Endodermal cell (in vitro differentiated cells): ENCODE results near the gene ATP6V1C2. TPM values are rescaled to one million over a fixed set of nuclear protein-coding genes. Genes with fewer than 3 reads are reported as not detected.
A peak's percentile ranks its signal among the peaks of the same experiment; 100 is the strongest.

Experiments used
- DNase-seq: peaks from one replicate; pipeline ENCODE4 v3.0.0-alpha.2; 2017
- H3K27ac ChIP-seq: 2 replicates; pipeline ENCODE4 v1.5.1; 2013; ENCODE audit warnings: mild to moderate bottlenecking, low read depth, low read length, moderate library complexity
- H3K27me3 ChIP-seq: 2 replicates; pipeline ENCODE4 v1.6.1; 2013; ENCODE audit warnings: mild to moderate bottlenecking, low read length, moderate library complexity; ENCODE audit not compliant: insufficient read depth, control insufficient read depth, poor library complexity, severe bottlenecking
- H3K36me3 ChIP-seq: 2 replicates; pipeline ENCODE4 v1.7.0; 2013; ENCODE audit warnings: mild to moderate bottlenecking, low read length, moderate library complexity; ENCODE audit not compliant: control insufficient read depth, insufficient read depth
- H3K4me1 ChIP-seq: one replicate; pipeline ENCODE4 v1.7.0; 2013; ENCODE audit warnings: low read length; ENCODE audit not compliant: control insufficient read depth, insufficient read depth
- H3K4me3 ChIP-seq: 2 replicates; pipeline ENCODE4 v1.5.1; 2013; ENCODE audit warnings: mild to moderate bottlenecking, low read length, moderate library complexity
- H3K9ac ChIP-seq: 2 replicates; pipeline ENCODE4 v1.6.1; 2013; ENCODE audit warnings: mild to moderate bottlenecking, low read length, moderate library complexity; ENCODE audit not compliant: poor library complexity, severe bottlenecking; ENCODE audit errors: extremely low read depth
- H3K9me3 ChIP-seq: 2 replicates; pipeline ENCODE4 v1.6.1; 2013; ENCODE audit warnings: mild to moderate bottlenecking, low read length, moderate library complexity; ENCODE audit not compliant: control insufficient read depth
- H3K27ac Mint-ChIP-seq: 2 replicates; pipeline ENCODE4 v1.8.0; 2020; ENCODE audit warnings: mixed read lengths
- H3K27me3 Mint-ChIP-seq: 2 replicates; pipeline ENCODE4 v1.8.0; 2021; ENCODE audit warnings: mild to moderate bottlenecking, mixed read lengths; ENCODE audit not compliant: insufficient read depth
- H3K36me3 Mint-ChIP-seq: 2 replicates; pipeline ENCODE4 v1.8.0; 2020; ENCODE audit warnings: low read depth, mixed read lengths
- H3K4me1 Mint-ChIP-seq: 2 replicates; pipeline ENCODE4 v1.8.0; 2020; ENCODE audit warnings: mixed read lengths
- H3K4me3 Mint-ChIP-seq: 2 replicates; pipeline ENCODE4 v1.8.0; 2020; ENCODE audit warnings: mild to moderate bottlenecking, moderate library complexity, mixed read lengths
- H3K9me3 Mint-ChIP-seq: 2 replicates; pipeline ENCODE4 v1.8.0; 2020; ENCODE audit warnings: mild to moderate bottlenecking, mixed read lengths
- WGBS, 2 experiments: methylation state at CpG; one replicate each; pipeline versions ENCODE4 v1.1.5 to v1.1.7; 2013; ENCODE audit warnings: missing lambda C conversion rate in 2 of 2, mixed read lengths in 1 of 2; ENCODE audit not compliant: insufficient coverage in 1 of 2, insufficient read length in 1 of 2; 5-methylcytosine and 5-hydroxymethylcytosine counted together
- total RNA-seq, 2 donors: library from RNA; stranded (reverse); fragmentation: NEBNext Ultra II Directional in 1 of 2; extraction: Animal tissue kit (Norgen Biotek cat#: 25700) in 1 of 2; gene quantifications; 2 replicates in 1 of 2; 3 replicates in 1 of 2; pipeline ENCODE4 v1.2.1, GENCODE V29; 2021
- TF ChIP-seq, protein P1 (sequence below): fragments of 200-600 bp; sonication (generic); conservative IDR thresholded peaks from 2 replicates; pipeline ENCODE4 v1.5.0; 2021; ENCODE audit warnings: antibody characterized with exemption, mild to moderate bottlenecking

ATP6V1C2 gene
- total RNA-seq, 2 donors from 2014 or later, result 0.26 to 0.73 TPM

GRCh38 chr2:10796703-10797102 is 75.3 kb downstream of the ATP6V1C2 start:
- TF ChIP-seq, protein P1, sequence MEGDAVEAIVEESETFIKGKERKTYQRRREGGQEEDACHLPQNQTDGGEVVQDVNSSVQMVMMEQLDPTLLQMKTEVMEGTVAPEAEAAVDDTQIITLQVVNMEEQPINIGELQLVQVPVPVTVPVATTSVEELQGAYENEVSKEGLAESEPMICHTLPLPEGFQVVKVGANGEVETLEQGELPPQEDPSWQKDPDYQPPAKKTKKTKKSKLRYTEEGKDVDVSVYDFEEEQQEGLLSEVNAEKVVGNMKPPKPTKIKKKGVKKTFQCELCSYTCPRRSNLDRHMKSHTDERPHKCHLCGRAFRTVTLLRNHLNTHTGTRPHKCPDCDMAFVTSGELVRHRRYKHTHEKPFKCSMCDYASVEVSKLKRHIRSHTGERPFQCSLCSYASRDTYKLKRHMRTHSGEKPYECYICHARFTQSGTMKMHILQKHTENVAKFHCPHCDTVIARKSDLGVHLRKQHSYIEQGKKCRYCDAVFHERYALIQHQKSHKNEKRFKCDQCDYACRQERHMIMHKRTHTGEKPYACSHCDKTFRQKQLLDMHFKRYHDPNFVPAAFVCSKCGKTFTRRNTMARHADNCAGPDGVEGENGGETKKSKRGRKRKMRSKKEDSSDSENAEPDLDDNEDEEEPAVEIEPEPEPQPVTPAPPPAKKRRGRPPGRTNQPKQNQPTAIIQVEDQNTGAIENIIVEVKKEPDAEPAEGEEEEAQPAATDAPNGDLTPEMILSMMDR, result no peak
- Mint-ChIP-seq H3K27ac (no peak overlapping the region), H3K9me3 (no peaks in the 10 kb centered on the region), H3K27me3 (no peaks in the 10 kb centered on the region), H3K4me1 (no peaks in the 10 kb centered on the region), H3K4me3 (no peak overlapping the region), H3K36me3 (peaks cover 80% of the 10 kb centered on the region)
- DNase-seq, result no peak
- 92 to 97% methylated on average over 2 of the region's 2 CpGs for WGBS, 2 experiments
- no peak overlapping the region for H3K27ac ChIP-seq
- H3K4me3 ChIP-seq, result no peak overlapping the region
- no peak overlapping the region for H3K9ac ChIP-seq
- no peaks in the 10 kb centered on the region for H3K9me3 ChIP-seq
- peaks cover 94% of the 10 kb centered on the region for H3K36me3 ChIP-seq
- no peaks in the 10 kb centered on the region for H3K4me1 ChIP-seq
- no peaks in the 10 kb centered on the region for H3K27me3 ChIP-seq

- no peak overlapping the region for H3K27ac Mint-ChIP-seq
- peaks cover 74% of the 10 kb centered on the region for H3K36me3 Mint-ChIP-seq
- peaks cover 4% of the 10 kb centered on the region for H3K4me1 Mint-ChIP-seq
- Histone ChIP-seq H3K4me3 (no peak overlapping the region), H3K36me3 (peaks cover 88% of the 10 kb centered on the region), H3K27ac (no peak overlapping the region), H3K9me3 (no peaks in the 10 kb centered on the region), H3K27me3 (no peaks in the 10 kb centered on the region), H3K9ac (no peak overlapping the region), H3K4me1 (peaks cover 3% of the 10 kb centered on the region)
- WGBS, 2 experiments, result 88 to 90% methylated on average over 4 to 8 of the region's 8 CpGs
- TF ChIP-seq, protein P1, result peak; percentile 68
- no peaks in the 10 kb centered on the region for H3K9me3 Mint-ChIP-seq
- H3K27me3 Mint-ChIP-seq, result no peaks in the 10 kb centered on the region
- peak; percentile 83 for DNase-seq
- no peak overlapping the region for H3K4me3 Mint-ChIP-seq
Observed at GRCh38 chr2:10798783-10799182, 77.4 kb downstream of the ATP6V1C2 start.

DNA sequence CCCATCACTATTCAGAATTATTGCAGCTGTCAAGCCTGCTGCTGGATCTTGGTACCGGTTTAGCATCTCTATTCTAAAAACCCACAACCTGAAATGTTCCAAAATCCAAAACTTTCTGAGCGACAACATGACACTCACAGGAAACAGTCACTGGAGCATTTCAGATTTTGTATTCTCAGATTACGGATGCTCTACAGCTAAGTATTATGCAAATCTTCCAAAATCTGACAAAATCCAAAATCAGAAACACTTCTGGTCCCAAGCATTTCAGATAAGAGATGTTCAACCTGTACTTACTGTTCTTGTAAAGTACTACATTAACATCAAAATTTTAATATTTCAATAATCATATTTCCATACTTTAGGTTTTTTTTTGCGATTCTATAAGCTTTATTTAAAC is 78.7 kb downstream of the ATP6V1C2 start:
- Mint-ChIP-seq H3K4me1 (peaks cover 4% of the 10 kb centered on the region), H3K36me3 (peaks cover 64% of the 10 kb centered on the region), H3K27me3 (no peaks in the 10 kb centered on the region), H3K9me3 (no peaks in the 10 kb centered on the region), H3K27ac (no peak overlapping the region), H3K4me3 (no peak overlapping the region)
- Histone ChIP-seq H3K4me1 (peaks cover 3% of the 10 kb centered on the region), H3K36me3 (peaks cover 77% of the 10 kb centered on the region), H3K27ac (no peak overlapping the region), H3K9me3 (no peaks in the 10 kb centered on the region), H3K9ac (no peak overlapping the region), H3K4me3 (no peak overlapping the region), H3K27me3 (no peaks in the 10 kb centered on the region)
- no peak for DNase-seq
- 94 to 100% methylated on average over 3 of the region's 4 CpGs for WGBS, 2 experiments
- TF ChIP-seq, protein P1, result no peak
